ENCODE data around the gene LRP1-AS.

- TF ChIP-seq EZH2 (IDR thresholded peaks at IDR 0.05; ENCODE audit: insufficient read depth, low read length) = no peak
- no peak for TF ChIP-seq CTCF (IDR thresholded peaks at IDR 0.05; ENCODE audit: insufficient read depth, low read depth, low read length)
Measured at GRCh38 chr12:57103856-57104255, 43.6 kb downstream of the LRP1-AS start.
